HL-60/S4 (cell line): ENCODE results near the gene SNAP91.
"Not testable (repeated sequence)": the region's sequence is repeated elsewhere in the genome, so short reads cannot be mapped to it uniquely, and the experiment has no call there.

Source experiments
- in situ Hi-C: fragments of 300-500 bp; cut with MboI; formaldehyde crosslinking; loops from 2 replicates; pipeline ENCODE4 v1.14.3; 2022; ENCODE audit warnings: low sequenced_read_pairs

Gene SNAP91

GRCh38 chr6:83550482-83550881, 158.4 kb downstream of the SNAP91 start:
- in situ Hi-C loops, result not testable (repeated sequence)

- in situ Hi-C loops, result no loop called here
These were observed 162.3 kb downstream of the SNAP91 start for GRCh38 chr6:83546636-83547035.

DNA sequence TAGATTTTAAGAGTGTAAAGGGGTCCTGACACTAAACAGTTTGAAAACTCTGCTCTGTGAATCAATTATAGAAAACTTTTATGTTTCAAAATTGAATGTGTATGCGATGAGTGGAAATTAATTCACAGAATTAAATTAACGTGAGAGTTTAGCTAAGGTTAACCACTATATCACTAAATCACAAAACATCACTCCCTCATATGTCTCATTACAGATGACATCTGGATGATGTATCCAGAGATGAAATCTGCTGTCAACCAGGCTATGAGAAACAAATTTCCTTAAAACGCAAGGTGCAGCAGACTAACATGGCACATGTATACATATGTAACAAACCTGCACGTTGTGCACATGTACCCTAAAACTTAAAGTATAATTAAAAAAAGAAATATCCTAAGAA, 169.2 kb downstream of the SNAP91 start:
- in situ Hi-C loops, result no loop called here

- in situ Hi-C loops, result no loop called here
These were observed 172.0 kb downstream of the SNAP91 start for GRCh38 chr6:83536647-83537589.

DNA sequence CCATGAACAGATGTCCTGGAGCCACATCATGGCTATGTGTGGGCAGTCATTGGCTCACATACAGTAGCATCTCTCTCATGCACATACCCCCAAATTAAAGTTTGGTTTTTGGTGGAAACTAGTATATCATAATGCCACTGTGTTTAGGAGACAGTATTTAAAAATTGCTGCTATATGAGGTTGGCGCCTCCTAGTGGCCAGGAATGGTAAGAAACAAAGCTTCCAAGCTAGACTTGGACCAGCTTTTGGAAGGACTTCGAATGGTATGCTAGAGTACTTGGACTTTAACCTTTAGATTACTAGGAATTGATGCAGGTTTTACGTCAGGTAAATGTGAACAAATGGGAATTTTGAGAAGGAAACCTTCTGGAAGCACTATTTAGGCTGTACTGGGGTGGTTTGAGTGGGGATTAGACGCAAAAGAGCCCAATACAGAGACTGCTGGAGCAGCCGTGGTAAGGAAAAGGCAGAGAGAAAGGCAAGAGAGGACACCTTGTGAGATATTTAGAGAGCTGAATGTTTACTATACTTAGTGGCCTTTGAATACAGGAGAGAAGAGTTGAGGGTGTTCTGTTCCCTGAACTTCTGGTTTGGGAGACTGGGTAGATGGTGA, 172.8 kb downstream of the SNAP91 start:
- in situ Hi-C loops, result no loop called here

GRCh38 chr6:83518816-83519480, 190.0 kb downstream of the SNAP91 start:
- in situ Hi-C loops, result loop anchor here (5.0 kb wide), 2 partner anchors 102 to 297 kb away; no protein-coding TSS in a partner anchor

- in situ Hi-C loops, result loop anchor here (5.0 kb wide), 2 partner anchors 100 to 295 kb away; no protein-coding TSS in a partner anchor
These were observed 191.4 kb downstream of the SNAP91 start for GRCh38 chr6:83517500-83517899.

GRCh38 chr6:83514866-83515466, 193.9 kb downstream of the SNAP91 start:
- in situ Hi-C loops, result loop anchor here (5.0 kb wide), 2 partner anchors 98 to 293 kb away; no protein-coding TSS in a partner anchor

GRCh38 chr6:83514466-83514865, 194.4 kb downstream of the SNAP91 start:
- in situ Hi-C loops, result no loop called here

- in situ Hi-C loops, result no loop called here
These were observed 196.8 kb downstream of the SNAP91 start, which contains the start of gene PRSS35 for GRCh38 chr6:83511901-83512681. TSS of gene PRSS35 (plus strand) at chr6:83512534. CDS start at chr6:83523442, 10,908 bp downstream.

DNA sequence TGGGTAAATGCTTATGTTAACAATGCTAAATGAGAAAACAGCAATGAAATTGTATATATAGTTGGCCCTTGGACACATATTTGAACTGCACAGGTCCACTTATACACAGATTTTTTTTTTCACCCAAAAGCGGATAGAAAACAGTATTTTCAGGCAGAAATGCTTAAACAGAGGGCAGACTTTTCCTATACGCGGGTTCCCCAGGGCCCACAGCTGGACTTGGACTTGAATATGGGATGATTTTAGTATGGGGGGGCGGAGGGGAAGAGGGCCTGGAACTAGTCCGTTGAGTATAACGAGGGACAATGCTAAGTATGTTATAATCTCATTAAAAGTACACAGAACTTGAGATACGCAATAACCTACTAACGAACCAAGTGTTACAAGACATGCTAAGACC, 197.6 kb downstream of the SNAP91 start:
- in situ Hi-C loops, result no loop called here

DNA sequence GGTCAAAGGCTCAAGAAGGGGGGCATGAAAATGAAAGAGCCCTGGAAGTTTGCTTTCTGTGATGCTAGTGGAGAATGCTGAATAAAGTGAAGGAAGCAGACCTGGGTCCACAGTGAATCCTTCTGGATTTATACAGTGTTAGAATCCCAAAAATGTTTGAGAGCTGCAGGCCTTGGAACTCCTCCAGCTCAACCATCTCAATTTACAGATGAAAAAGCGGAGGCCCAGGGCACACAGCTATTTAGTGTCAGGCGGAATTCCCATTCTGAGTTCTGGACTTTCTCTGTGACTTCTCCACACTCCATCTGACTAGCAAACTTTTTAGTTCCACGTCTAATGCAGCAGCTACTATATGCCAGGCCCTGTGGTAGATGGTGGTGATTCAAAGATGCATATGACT, 198.1 kb downstream of the SNAP91 start:
- in situ Hi-C loops, result no loop called here

DNA sequence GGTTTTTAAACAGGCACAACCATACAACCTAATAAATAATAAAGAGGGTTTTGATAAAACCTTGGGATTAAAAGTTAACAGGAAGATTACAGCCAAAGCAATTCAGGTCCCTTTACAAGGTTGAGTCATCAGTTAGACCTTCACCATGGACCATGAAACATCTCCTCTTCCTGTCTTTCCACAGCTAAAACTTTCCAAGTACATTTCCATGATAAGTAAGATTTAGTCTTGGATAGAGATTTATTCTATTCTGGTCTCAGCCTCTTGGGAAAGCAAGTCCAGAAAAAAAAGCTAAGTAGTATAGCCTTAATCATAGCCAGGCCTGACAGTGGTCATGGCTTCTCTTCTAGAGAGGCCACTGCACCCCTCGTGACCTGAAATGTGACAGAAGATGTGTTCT, 199.5 kb downstream of the SNAP91 start:
- in situ Hi-C loops, result no loop called here

GRCh38 chr6:83505356-83505755, 203.5 kb downstream of the SNAP91 start:
- in situ Hi-C loops, result no loop called here
